HG03159 (cell line): ENCODE results near the gene CPXM1.

Experiments used
- ATAC-seq: cut with Tn5 transposase; IDR thresholded peaks from one replicate; pipeline ENCODE4 v1.9.1; 2021; ENCODE audit warnings: mild to moderate bottlenecking, moderate library complexity; ENCODE audit not compliant: unreplicated experiment

Gene CPXM1

GRCh38 chr20:2750491-2751251 is 49.8 kb downstream of the CPXM1 start:
- no peak for ATAC-seq

GRCh38 chr20:2749951-2750490 is 50.4 kb downstream of the CPXM1 start:
- no peak for ATAC-seq

GRCh38 chr20:2749343-2749950 is 51.0 kb downstream of the CPXM1 start:
- no peak for ATAC-seq

DNA sequence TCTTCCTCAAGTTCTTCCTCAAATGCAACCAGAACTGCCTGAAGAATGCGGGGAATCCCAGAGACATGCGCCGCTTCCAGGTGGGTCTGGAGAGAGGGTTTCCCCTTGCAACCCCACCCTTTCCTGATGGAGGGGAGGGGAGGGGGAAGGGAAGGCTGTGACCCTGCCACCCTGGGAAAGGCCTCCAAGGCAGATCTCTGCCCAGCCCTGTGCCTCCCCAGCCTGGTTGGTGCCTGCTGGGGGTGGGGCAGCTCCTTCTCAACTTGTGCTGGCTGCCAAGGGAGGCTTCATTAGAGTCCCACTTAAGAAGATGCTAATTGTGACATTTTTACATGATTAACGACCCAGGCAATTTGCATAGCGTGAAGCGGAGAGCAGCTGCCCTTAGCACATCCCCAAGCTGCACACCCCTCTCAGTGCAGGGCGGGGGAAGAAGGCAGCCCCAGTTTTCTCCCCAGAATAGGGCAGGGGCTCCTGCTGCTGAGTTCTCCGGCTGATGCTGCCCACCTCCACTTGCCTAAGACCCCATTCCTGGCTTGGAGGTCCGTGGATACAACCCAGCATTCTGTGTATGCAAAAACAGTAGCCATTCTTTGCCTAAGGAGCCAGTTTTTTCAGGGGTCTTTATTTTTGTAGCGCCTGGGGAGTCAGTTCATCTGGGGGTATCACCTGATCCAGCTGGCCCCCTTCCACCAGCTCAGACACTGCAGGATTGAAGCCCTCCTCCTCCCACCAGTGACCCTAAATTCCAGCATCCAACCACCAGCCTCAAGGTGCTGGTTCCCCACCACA is 51.7 kb downstream of the CPXM1 start:
- ATAC-seq: no peak

DNA sequence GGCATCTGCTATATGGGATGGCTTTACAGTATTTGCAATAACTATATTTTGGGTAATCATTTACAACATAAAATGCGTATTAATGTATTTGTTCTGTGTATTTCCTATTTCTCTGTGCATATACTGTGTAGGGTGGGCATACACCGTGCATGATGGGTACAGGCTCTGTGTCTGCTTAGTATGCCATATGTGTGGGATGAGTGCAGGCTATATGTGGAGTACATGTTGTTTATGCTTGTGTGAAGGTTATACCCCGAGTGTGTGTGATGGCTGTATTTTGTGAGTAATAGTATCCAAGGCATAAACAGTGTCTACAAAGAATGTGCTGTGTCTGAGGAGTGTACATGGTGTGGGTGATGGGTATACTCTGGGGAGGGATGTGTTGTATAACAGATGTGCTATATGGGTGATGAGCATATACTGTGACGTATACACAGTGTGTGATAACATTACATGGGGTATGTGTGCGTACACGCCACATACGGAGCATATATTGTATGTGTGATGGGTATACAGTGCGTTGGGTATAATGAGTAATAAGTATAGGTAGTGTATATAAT is 52.7 kb downstream of the CPXM1 start:
- ATAC-seq: no peak

GRCh38 chr20:2746636-2747265 is 53.7 kb downstream of the CPXM1 start:
- no peak for ATAC-seq

DNA sequence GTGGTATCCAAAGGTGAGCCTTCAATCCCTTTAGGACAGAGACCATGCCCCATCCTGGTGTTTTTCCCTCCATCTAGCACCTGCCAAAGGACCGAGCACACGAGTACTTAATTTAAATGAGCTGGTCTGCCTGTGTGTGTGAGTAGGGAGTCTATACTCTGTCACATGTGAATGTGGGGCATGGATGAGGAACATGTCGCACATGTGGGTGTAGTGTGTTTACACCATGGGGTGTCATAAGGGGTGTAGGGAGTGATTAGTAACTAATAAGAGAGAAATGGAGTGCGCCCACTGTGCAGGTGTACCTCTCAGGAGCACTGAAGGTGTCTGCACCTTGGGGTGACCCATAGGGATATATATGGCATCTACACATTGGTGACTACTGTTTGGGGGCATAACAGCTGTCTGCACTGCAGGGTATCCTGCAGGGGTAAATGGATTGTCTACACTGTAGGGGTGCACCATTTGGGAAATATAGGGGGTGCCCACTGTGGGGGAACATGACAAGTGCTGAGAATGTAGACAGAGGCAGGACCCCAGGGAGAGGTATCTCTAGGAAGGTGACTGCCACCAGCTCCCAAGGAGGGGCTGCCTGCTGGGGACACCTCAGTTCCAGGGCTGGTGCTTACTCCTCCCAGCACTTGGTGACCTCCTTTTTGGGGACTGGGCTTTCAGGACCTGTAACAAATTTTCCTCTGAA is 54.3 kb downstream of the CPXM1 start:
- no peak for ATAC-seq

GRCh38 chr20:2745060-2745910 is 55.1 kb downstream of the CPXM1 start:
- no peak for ATAC-seq
